ENCODE measurements around the gene BARHL1. TPM values are rescaled to one million over a fixed set of nuclear protein-coding genes. Genes with fewer than 3 reads are reported as not detected.

BARHL1 gene
- total and polyA plus RNA-seq, 2 donors (not counting 1 experiment from before 2014, with no cell fraction given) = not detected

- no peaks in the 10 kb centered on the region for H3K27me3 ChIP-seq (ENCODE audit: control insufficient read depth, insufficient read depth, low read length)
- H3K9ac ChIP-seq (ENCODE audit: insufficient read depth, low read length) = no peak overlapping the region
- H3K27ac ChIP-seq (ENCODE audit: insufficient read depth, low read length) = no peak overlapping the region
- H2AFZ ChIP-seq (ENCODE audit: low read length) = no peak overlapping the region
- H3K4me2 ChIP-seq (ENCODE audit: extremely low read depth, insufficient read depth, low read length) = no peak overlapping the region
- H3K9me3 ChIP-seq (ENCODE audit: control insufficient read depth, insufficient read depth, low read depth, low read length) = no peaks in the 10 kb centered on the region
- H4K20me1 ChIP-seq (ENCODE audit: control insufficient read depth, extremely low read depth, insufficient read depth, low read length) = no peaks in the 10 kb centered on the region
- no peak overlapping the region for H3K4me3 ChIP-seq (replicated peaks in 1 of 4; ENCODE audit: control extremely low read depth in 1 of 4, insufficient read depth in 1 of 4, low read depth in 3 of 4, low read length in 4 of 4)
- H3K79me2 ChIP-seq (ENCODE audit: control insufficient read depth, insufficient read depth, low read length) = no peaks in the 10 kb centered on the region
- H3K4me1 ChIP-seq (ENCODE audit: control insufficient read depth, extremely low read depth, insufficient read depth, low read length) = no peaks in the 10 kb centered on the region
- H3K36me3 ChIP-seq (ENCODE audit: control insufficient read depth, insufficient read depth, low read length) = no peaks in the 10 kb centered on the region
- TF ChIP-seq EZH2 (IDR thresholded peaks at IDR 0.05; ENCODE audit: low read length, missing control alignments) (no peak), CTCF (conservative IDR thresholded peaks at IDR 0.05 in 1 of 2, IDR thresholded peaks at IDR 0.05 in 1 of 2; ENCODE audit: low read depth in 1 of 2, low read length in 2 of 2) (no peak)
- no peak for DNase-seq (ENCODE audit: low read depth in 2 of 2)
These were observed 27.7 kb upstream of the BARHL1 start for GRCh38 chr9:132554755-132555154.

- Histone ChIP-seq H3K79me2 (ENCODE audit: control insufficient read depth, insufficient read depth, low read length) (no peaks in the 10 kb centered on the region), H3K9me3 (ENCODE audit: control insufficient read depth, insufficient read depth, low read depth, low read length) (no peaks in the 10 kb centered on the region), H2AFZ (ENCODE audit: low read length) (no peak overlapping the region), H3K27me3 (ENCODE audit: control insufficient read depth, insufficient read depth, low read length) (peaks cover 3% of the 10 kb centered on the region), H3K4me3 (replicated peaks in 1 of 4; ENCODE audit: control extremely low read depth in 1 of 4, insufficient read depth in 1 of 4, low read depth in 3 of 4, low read length in 4 of 4) (no peak overlapping the region), H3K36me3 (ENCODE audit: control insufficient read depth, insufficient read depth, low read length) (no peaks in the 10 kb centered on the region), H3K27ac (ENCODE audit: insufficient read depth, low read length) (no peak overlapping the region), H3K9ac (ENCODE audit: insufficient read depth, low read length) (no peak overlapping the region), H3K4me2 (ENCODE audit: extremely low read depth, insufficient read depth, low read length) (no peak overlapping the region), H3K4me1 (ENCODE audit: control insufficient read depth, extremely low read depth, insufficient read depth, low read length) (no peaks in the 10 kb centered on the region), H4K20me1 (ENCODE audit: control insufficient read depth, extremely low read depth, insufficient read depth, low read length) (no peaks in the 10 kb centered on the region)
- TF ChIP-seq CTCF (conservative IDR thresholded peaks at IDR 0.05 in 1 of 2, IDR thresholded peaks at IDR 0.05 in 1 of 2; ENCODE audit: low read depth in 1 of 2, low read length in 2 of 2) = no peak
- TF ChIP-seq EZH2 (IDR thresholded peaks at IDR 0.05; ENCODE audit: low read length, missing control alignments) = no peak
- DNase-seq (ENCODE audit: low read depth in 2 of 2) = no peak
These were observed 26.9 kb upstream of the BARHL1 start for GRCh38 chr9:132555528-132555927.

GRCh38 chr9:132556235-132556634 lies 26.2 kb upstream of the BARHL1 start:
- no peaks in the 10 kb centered on the region for H3K79me2 ChIP-seq (ENCODE audit: control insufficient read depth, insufficient read depth, low read length)
- peaks cover 5% of the 10 kb centered on the region for H3K27me3 ChIP-seq (ENCODE audit: control insufficient read depth, insufficient read depth, low read length)
- H3K9me3 ChIP-seq (ENCODE audit: control insufficient read depth, insufficient read depth, low read depth, low read length) = no peaks in the 10 kb centered on the region
- no peak overlapping the region for H2AFZ ChIP-seq (ENCODE audit: low read length)
- H3K9ac ChIP-seq (ENCODE audit: insufficient read depth, low read length) = no peak overlapping the region
- H3K4me1 ChIP-seq (ENCODE audit: control insufficient read depth, extremely low read depth, insufficient read depth, low read length) = no peaks in the 10 kb centered on the region
- no peak overlapping the region for H3K4me2 ChIP-seq (ENCODE audit: extremely low read depth, insufficient read depth, low read length)
- no peak overlapping the region for H3K4me3 ChIP-seq (replicated peaks in 1 of 4; ENCODE audit: control extremely low read depth in 1 of 4, insufficient read depth in 1 of 4, low read depth in 3 of 4, low read length in 4 of 4)
- no peak overlapping the region for H3K27ac ChIP-seq (ENCODE audit: insufficient read depth, low read length)
- no peaks in the 10 kb centered on the region for H3K36me3 ChIP-seq (ENCODE audit: control insufficient read depth, insufficient read depth, low read length)
- TF ChIP-seq CTCF (conservative IDR thresholded peaks at IDR 0.05 in 1 of 2, IDR thresholded peaks at IDR 0.05 in 1 of 2; ENCODE audit: low read depth in 1 of 2, low read length in 2 of 2) (no peak), EZH2 (IDR thresholded peaks at IDR 0.05; ENCODE audit: low read length, missing control alignments) (no peak)
- no peak for DNase-seq (ENCODE audit: low read depth in 2 of 2)
- no peaks in the 10 kb centered on the region for H4K20me1 ChIP-seq (ENCODE audit: control insufficient read depth, extremely low read depth, insufficient read depth, low read length)

All from fibroblast of lung (primary cell).